ENCODE measurements around the gene TCTA.

DNA sequence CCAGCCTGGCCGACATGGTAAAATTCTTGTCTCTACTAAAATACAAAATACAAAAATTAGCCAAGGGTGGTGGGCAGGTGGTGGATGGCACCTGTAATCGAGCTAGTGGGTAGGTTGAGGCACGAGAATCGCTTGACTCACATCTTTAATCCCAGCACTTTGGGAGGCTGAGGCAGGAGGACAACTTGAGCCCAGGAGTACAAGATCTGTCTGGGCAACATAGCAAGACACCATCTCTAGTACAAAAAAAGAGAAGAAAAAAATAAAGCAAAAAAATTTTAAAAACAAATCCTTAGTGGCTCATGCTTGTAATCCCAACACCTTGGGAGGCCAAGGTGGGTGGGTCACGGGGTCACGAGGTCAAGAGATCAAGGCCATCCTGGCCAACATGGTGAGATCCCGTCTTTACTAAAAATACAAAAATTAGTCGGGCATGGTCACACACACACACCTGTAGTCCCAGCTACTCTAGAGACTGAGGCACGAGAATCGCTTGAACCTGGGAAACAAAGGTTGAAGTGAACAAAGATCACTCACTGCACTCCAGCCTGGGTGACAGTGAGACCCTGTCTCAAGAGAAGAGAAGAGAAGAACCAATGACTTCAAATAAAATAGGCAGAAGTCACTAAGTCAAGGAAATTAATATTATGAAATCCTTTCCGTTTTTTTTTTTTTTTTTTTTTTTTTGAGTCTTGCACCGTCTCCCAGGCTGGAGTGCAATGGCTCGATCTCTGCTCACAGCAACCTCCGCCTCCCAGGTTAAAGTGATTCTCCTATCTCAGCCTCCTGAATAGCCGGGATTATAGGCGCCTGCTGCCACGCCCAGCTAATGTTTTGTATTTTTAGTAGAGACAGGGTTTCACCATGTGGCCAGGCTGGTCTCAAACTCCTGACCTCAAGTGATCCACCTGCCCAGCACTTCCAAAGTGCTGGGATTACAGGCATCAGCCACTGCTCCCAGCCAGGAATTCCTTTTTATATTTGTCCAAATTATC lies 5.4 kb upstream of the TCTA start:
- TF ChIP-seq, protein P1, sequence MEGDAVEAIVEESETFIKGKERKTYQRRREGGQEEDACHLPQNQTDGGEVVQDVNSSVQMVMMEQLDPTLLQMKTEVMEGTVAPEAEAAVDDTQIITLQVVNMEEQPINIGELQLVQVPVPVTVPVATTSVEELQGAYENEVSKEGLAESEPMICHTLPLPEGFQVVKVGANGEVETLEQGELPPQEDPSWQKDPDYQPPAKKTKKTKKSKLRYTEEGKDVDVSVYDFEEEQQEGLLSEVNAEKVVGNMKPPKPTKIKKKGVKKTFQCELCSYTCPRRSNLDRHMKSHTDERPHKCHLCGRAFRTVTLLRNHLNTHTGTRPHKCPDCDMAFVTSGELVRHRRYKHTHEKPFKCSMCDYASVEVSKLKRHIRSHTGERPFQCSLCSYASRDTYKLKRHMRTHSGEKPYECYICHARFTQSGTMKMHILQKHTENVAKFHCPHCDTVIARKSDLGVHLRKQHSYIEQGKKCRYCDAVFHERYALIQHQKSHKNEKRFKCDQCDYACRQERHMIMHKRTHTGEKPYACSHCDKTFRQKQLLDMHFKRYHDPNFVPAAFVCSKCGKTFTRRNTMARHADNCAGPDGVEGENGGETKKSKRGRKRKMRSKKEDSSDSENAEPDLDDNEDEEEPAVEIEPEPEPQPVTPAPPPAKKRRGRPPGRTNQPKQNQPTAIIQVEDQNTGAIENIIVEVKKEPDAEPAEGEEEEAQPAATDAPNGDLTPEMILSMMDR (IDR thresholded peaks at IDR 0.05): no peak
- TF ChIP-seq POLR2A (IDR thresholded peaks at IDR 0.05) (no peak), POLR2AphosphoS5 (IDR thresholded peaks at IDR 0.05) (no peak)

Data from stomach (tissue), 4 donors.